ENCODE data around the gene TGFBR1. TPM values are rescaled to one million over a fixed set of nuclear protein-coding genes. Genes with fewer than 3 reads are reported as not detected.
"Not testable (repeated sequence)": the region's sequence is repeated elsewhere in the genome, so short reads cannot be mapped to it uniquely, and the experiment has no call there.

The TGFBR1 gene
- polyA plus RNA-seq, 1 donor from 2014 or later = 78.0 TPM

DNA sequence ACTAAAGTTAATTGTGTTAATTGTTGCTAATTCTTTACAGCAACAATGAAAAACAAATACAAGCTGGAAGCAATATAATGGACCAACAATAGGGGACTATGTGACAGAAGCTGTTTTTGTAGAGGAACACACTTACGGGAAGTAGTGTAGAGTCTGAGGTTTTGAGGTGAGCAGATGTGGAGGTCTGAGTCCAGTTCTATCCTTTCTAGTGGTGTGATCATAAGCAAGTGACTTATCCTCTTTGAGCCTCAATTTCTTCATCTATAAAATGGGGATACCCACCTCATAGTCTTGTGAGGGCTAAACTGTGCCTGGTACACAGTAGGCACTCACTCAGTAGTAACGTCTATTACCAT is 88.5 kb downstream of the TGFBR1 start:
- Histone ChIP-seq H3F3A (ENCODE audit: insufficient read depth, low read length, poor library complexity, severe bottlenecking) (no peaks in the 10 kb centered on the region), H3K4me3 (ENCODE audit: low read length) (no peak overlapping the region), H3K36me3 (ENCODE audit: insufficient read depth, low read length) (no peaks in the 10 kb centered on the region), H3K27ac (ENCODE audit: low read length) (no peak overlapping the region), H3K79me2 (replicated peaks; ENCODE audit: insufficient read depth, low read length) (no peaks in the 10 kb centered on the region), H3K9me3 (ENCODE audit: low read length) (no peaks in the 10 kb centered on the region), H2AFZ (ENCODE audit: low read depth, low read length) (no peak overlapping the region), H3K9ac (ENCODE audit: low read length) (no peak overlapping the region), H3K9me2 (ENCODE audit: insufficient read depth, low read length) (no peaks in the 10 kb centered on the region), H3K27me3 (ENCODE audit: insufficient read depth, low read depth, low read length) (no peaks in the 10 kb centered on the region), H4K20me1 (ENCODE audit: insufficient read depth) (no peaks in the 10 kb centered on the region), H3K4me2 (ENCODE audit: low read length) (no peak overlapping the region)
- TF ChIP-seq, protein P1, sequence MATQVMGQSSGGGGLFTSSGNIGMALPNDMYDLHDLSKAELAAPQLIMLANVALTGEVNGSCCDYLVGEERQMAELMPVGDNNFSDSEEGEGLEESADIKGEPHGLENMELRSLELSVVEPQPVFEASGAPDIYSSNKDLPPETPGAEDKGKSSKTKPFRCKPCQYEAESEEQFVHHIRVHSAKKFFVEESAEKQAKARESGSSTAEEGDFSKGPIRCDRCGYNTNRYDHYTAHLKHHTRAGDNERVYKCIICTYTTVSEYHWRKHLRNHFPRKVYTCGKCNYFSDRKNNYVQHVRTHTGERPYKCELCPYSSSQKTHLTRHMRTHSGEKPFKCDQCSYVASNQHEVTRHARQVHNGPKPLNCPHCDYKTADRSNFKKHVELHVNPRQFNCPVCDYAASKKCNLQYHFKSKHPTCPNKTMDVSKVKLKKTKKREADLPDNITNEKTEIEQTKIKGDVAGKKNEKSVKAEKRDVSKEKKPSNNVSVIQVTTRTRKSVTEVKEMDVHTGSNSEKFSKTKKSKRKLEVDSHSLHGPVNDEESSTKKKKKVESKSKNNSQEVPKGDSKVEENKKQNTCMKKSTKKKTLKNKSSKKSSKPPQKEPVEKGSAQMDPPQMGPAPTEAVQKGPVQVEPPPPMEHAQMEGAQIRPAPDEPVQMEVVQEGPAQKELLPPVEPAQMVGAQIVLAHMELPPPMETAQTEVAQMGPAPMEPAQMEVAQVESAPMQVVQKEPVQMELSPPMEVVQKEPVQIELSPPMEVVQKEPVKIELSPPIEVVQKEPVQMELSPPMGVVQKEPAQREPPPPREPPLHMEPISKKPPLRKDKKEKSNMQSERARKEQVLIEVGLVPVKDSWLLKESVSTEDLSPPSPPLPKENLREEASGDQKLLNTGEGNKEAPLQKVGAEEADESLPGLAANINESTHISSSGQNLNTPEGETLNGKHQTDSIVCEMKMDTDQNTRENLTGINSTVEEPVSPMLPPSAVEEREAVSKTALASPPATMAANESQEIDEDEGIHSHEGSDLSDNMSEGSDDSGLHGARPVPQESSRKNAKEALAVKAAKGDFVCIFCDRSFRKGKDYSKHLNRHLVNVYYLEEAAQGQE (IDR thresholded peaks at IDR 0.05; ENCODE audit: borderline replicate concordance) = no peak
- TF ChIP-seq RAD21 (conservative IDR thresholded peaks at IDR 0.05) (no peak), EP300 (conservative IDR thresholded peaks at IDR 0.05; ENCODE audit: poor library complexity, severe bottlenecking) (no peak), SMC3 (conservative IDR thresholded peaks at IDR 0.05; ENCODE audit: poor library complexity) (no peak)

DNA sequence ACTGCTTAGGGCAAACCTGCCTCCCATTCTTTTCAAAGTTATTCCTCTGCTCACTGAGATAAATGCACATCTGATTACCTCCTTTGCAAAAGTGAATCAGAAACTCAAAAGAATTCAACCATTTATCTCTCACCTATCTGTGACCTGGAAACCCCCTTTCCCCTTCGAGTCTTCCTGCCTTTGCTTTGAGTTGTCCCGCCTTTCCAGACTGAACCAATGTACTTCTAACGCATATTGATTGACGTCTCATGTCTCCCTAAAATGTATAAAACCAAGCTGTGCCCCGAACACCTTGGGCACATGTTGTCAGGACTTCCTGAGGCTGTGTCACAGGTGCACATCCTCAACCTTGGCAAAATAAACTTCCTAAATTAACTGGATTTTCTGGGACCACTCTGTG is 91.6 kb downstream of the TGFBR1 start:
- not testable (repeated sequence) for H3K79me2 ChIP-seq (replicated peaks; ENCODE audit: insufficient read depth, low read length); H3K27ac ChIP-seq (ENCODE audit: low read length); H3K4me3 ChIP-seq (ENCODE audit: low read length); H3F3A ChIP-seq (ENCODE audit: insufficient read depth, low read length, poor library complexity, severe bottlenecking); H4K20me1 ChIP-seq (ENCODE audit: insufficient read depth); H3K9ac ChIP-seq (ENCODE audit: low read length); H2AFZ ChIP-seq (ENCODE audit: low read depth, low read length); H3K4me2 ChIP-seq (ENCODE audit: low read length); H3K9me3 ChIP-seq (ENCODE audit: low read length); H3K9me2 ChIP-seq (ENCODE audit: insufficient read depth, low read length); H3K36me3 ChIP-seq (ENCODE audit: insufficient read depth, low read length); H3K27me3 ChIP-seq (ENCODE audit: insufficient read depth, low read depth, low read length)

DNA sequence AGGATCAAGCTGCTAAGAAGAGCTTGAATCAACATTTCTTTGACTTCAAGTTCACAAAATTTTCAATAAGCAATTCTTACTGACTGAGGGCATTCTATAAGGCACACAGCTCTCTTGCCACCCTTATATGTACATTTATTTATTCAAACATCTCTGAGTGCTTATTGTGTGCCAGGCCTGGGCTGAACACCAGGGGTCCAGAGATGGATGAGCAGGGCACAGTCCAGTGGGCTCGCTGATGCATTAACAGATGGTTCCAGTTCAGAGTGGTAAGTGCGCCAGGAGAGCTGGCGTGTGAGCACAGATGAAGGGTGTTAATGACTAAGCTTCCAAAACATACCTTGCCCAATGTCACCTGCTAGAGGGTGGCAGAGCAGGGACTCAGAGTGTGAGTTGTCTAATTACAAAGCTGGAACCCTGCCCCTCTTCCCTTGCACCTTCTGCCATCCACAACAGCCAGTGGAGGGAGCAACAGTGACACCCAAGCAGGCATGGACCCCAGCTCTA is 92.3 kb downstream of the TGFBR1 start:
- H3K9ac ChIP-seq (ENCODE audit: low read length) = no peak overlapping the region
- no peaks in the 10 kb centered on the region for H3K9me2 ChIP-seq (ENCODE audit: insufficient read depth, low read length)
- no peak overlapping the region for H2AFZ ChIP-seq (ENCODE audit: low read depth, low read length)
- no peak overlapping the region for H3K4me3 ChIP-seq (ENCODE audit: low read length)
- no peaks in the 10 kb centered on the region for H3K27me3 ChIP-seq (ENCODE audit: insufficient read depth, low read depth, low read length)
- no peaks in the 10 kb centered on the region for H3K79me2 ChIP-seq (replicated peaks; ENCODE audit: insufficient read depth, low read length)
- H3K27ac ChIP-seq (ENCODE audit: low read length) = no peak overlapping the region
- H3K4me2 ChIP-seq (ENCODE audit: low read length) = no peak overlapping the region
- H4K20me1 ChIP-seq (ENCODE audit: insufficient read depth) = no peaks in the 10 kb centered on the region
- TF ChIP-seq RAD21 (conservative IDR thresholded peaks at IDR 0.05) (no peak), EP300 (conservative IDR thresholded peaks at IDR 0.05; ENCODE audit: poor library complexity, severe bottlenecking) (no peak), MXI1 (conservative IDR thresholded peaks at IDR 0.05; ENCODE audit: poor library complexity, severe bottlenecking) (no peak), EZH2 (IDR thresholded peaks at IDR 0.05; ENCODE audit: borderline replicate concordance, insufficient read depth, low read length, poor library complexity, severe bottlenecking) (no peak), TAF1 (IDR thresholded peaks at IDR 0.05; ENCODE audit: low read depth) (no peak), SMC3 (conservative IDR thresholded peaks at IDR 0.05; ENCODE audit: poor library complexity) (no peak), POLR2AphosphoS5 (IDR thresholded peaks at IDR 0.05) (no peak)
- TF ChIP-seq, protein P1 (IDR thresholded peaks at IDR 0.05; ENCODE audit: borderline replicate concordance) = no peak
- TF ChIP-seq, protein P2, sequence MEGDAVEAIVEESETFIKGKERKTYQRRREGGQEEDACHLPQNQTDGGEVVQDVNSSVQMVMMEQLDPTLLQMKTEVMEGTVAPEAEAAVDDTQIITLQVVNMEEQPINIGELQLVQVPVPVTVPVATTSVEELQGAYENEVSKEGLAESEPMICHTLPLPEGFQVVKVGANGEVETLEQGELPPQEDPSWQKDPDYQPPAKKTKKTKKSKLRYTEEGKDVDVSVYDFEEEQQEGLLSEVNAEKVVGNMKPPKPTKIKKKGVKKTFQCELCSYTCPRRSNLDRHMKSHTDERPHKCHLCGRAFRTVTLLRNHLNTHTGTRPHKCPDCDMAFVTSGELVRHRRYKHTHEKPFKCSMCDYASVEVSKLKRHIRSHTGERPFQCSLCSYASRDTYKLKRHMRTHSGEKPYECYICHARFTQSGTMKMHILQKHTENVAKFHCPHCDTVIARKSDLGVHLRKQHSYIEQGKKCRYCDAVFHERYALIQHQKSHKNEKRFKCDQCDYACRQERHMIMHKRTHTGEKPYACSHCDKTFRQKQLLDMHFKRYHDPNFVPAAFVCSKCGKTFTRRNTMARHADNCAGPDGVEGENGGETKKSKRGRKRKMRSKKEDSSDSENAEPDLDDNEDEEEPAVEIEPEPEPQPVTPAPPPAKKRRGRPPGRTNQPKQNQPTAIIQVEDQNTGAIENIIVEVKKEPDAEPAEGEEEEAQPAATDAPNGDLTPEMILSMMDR (IDR thresholded peaks at IDR 0.05; ENCODE audit: poor library complexity, severe bottlenecking) = no peak
- no peaks in the 10 kb centered on the region for H3K9me3 ChIP-seq (ENCODE audit: low read length)
- no peaks in the 10 kb centered on the region for H3F3A ChIP-seq (ENCODE audit: insufficient read depth, low read length, poor library complexity, severe bottlenecking)
- H3K36me3 ChIP-seq (ENCODE audit: insufficient read depth, low read length) = no peaks in the 10 kb centered on the region

Data from neural cell (in vitro differentiated cells).